SK-N-SH (cell line): ENCODE measurements around the gene BOK. TPM values are rescaled to one million over a fixed set of nuclear protein-coding genes. Genes with fewer than 3 reads are reported as not detected.

Source experiments
- CTCF ChIA-PET: fragments of 300-600, 350-600 bp; formaldehyde crosslinking; extraction: SDS; loops from one replicate; lab custom pipeline; 2021; lab: Yijun Ruan, JAX
- POLR2A ChIA-PET: fragments of 350-600 bp; sonication (Branson Sonifier 250); formaldehyde crosslinking; extraction: SDS; loops from one replicate; lab custom pipeline; 2020; ENCODE audit warnings: antibody characterized with exemption, inconsistent platforms; lab: Yijun Ruan, JAX
- DNase-seq: peaks from one replicate; pipeline ENCODE4 v3.0.0; 2012
- H2AFZ ChIP-seq: fragments of 200-600 bp; sonication (generic); 2 replicates; pipeline ENCODE4 v1.8.1; 2016; ENCODE audit warnings: antibody characterized with exemption, mild to moderate bottlenecking, low read depth
- H3F3A ChIP-seq: fragments of 200-600 bp; sonication (generic); replicated peaks from 2 replicates; pipeline ENCODE3; 2016; ENCODE audit warnings: antibody characterized with exemption, mild to moderate bottlenecking; ENCODE audit not compliant: insufficient read depth
- H3K27ac ChIP-seq, 2 experiments: fragments of 200-500 bp in 1 of 2; fragments of 200-600 bp in 1 of 2; sonication (Bioruptor generic) in 1 of 2; sonication (generic), shearing (Covaris generic) in 1 of 2; 2 replicates each; pipeline versions ENCODE4 v1.5.1 to v1.6.1; 2014 to 2016; ENCODE audit warnings: low read depth in 2 of 2, inconsistent platforms in 1 of 2, low read length in 1 of 2, mild to moderate bottlenecking in 1 of 2, mixed read lengths in 1 of 2
- H3K27me3 ChIP-seq: fragments of 200-600 bp; sonication (generic), shearing (Covaris generic); 2 replicates; pipeline ENCODE4 v1.6.1; 2016; ENCODE audit warnings: mixed run types; ENCODE audit not compliant: insufficient read depth
- H3K36me3 ChIP-seq, 2 experiments: fragments of 200-500 bp in 1 of 2; fragments of 200-600 bp in 1 of 2; sonication (Bioruptor generic) in 1 of 2; sonication (generic) in 1 of 2; replicated peaks in 1 of 2; 2 replicates each; pipeline versions ENCODE3 to v1.5.1; 2014 to 2016; ENCODE audit warnings: low read length in 1 of 2, mild to moderate bottlenecking in 1 of 2; ENCODE audit not compliant: insufficient read depth in 2 of 2, control insufficient read depth in 1 of 2
- H3K4me1 ChIP-seq, 2 experiments: fragments of 200-500 bp in 1 of 2; fragments of 200-600 bp in 1 of 2; sonication (Bioruptor generic) in 1 of 2; sonication (generic), shearing (Covaris generic) in 1 of 2; 2 replicates each; pipeline versions ENCODE4 v1.5.1 to v1.6.1; 2014 to 2016; ENCODE audit warnings: low read depth in 1 of 2, low read length in 1 of 2, mixed run types in 1 of 2; ENCODE audit not compliant: insufficient read depth in 2 of 2, control insufficient read depth in 1 of 2
- H3K4me2 ChIP-seq: fragments of 200-600 bp; sonication (generic), shearing (Covaris generic); 2 replicates; pipeline ENCODE4 v1.6.1; 2017; ENCODE audit warnings: mixed run types
- H3K4me3 ChIP-seq, 2 experiments: fragments of 200-500 bp in 1 of 2; fragments of 200-600 bp in 1 of 2; sonication (Bioruptor generic) in 1 of 2; sonication (generic), shearing (Covaris generic) in 1 of 2; 2 replicates each; pipeline versions ENCODE4 v1.5.1 to v1.8.1; 2014 to 2016; ENCODE audit warnings: low read depth in 2 of 2, inconsistent platforms in 1 of 2, low read length in 1 of 2, mild to moderate bottlenecking in 1 of 2, mixed read lengths in 1 of 2, moderate library complexity in 1 of 2
- H3K79me2 ChIP-seq: fragments of 200-600 bp; sonication (generic); 2 replicates; pipeline ENCODE4 v1.8.1; 2017; ENCODE audit warnings: mild to moderate bottlenecking; ENCODE audit not compliant: insufficient read depth
- H3K9ac ChIP-seq: fragments of 200-600 bp; sonication (generic); 2 replicates; pipeline ENCODE4 v1.6.1; 2017; ENCODE audit warnings: mixed run types
- H3K9me2 ChIP-seq: fragments of 200-600 bp; sonication (generic); 2 replicates; pipeline ENCODE4 v1.6.1; 2017; ENCODE audit warnings: mixed run types
- H3K9me3 ChIP-seq: fragments of 200-600 bp; sonication (generic); 2 replicates; pipeline ENCODE4 v1.6.1; 2017; ENCODE audit warnings: mixed run types, mild to moderate bottlenecking, moderate library complexity
- H4K20me1 ChIP-seq: fragments of 200-600 bp; sonication (generic); 2 replicates; pipeline ENCODE4 v1.6.1; 2017; ENCODE audit warnings: mild to moderate bottlenecking, mixed run types; ENCODE audit not compliant: insufficient read depth
- CTCF ChIP-seq: fragments of 200-600 bp; sonication (generic); IDR thresholded peaks from 2 replicates; pipeline ENCODE4 v1.6.1; 2017; ENCODE audit warnings: antibody characterized with exemption, mild to moderate bottlenecking, moderate library complexity
- ELF1 ChIP-seq: IDR thresholded peaks from 2 replicates; pipeline ENCODE4 v1.4.0; 2012
- EP300 ChIP-seq, 2 experiments: IDR thresholded peaks; 2 replicates each; pipeline versions ENCODE4 v1.4.0 to v1.6.1; 2012; ENCODE audit warnings: borderline replicate concordance in 1 of 2, low read depth in 1 of 2, low read length in 1 of 2
- FOSL2 ChIP-seq: IDR thresholded peaks from 2 replicates; pipeline ENCODE4 v1.4.0; 2012; ENCODE audit warnings: low read depth, mild to moderate bottlenecking, moderate library complexity, borderline replicate concordance
- FOXJ3 ChIP-seq: sonication (generic); formaldehyde crosslinking; IDR thresholded peaks from 2 replicates; pipeline ENCODE4 v1.5.1; 2020; ENCODE audit warnings: mild to moderate bottlenecking, missing genetic modification reagents
- FOXM1 ChIP-seq: IDR thresholded peaks from 2 replicates; pipeline ENCODE4 v1.4.0; 2012; ENCODE audit warnings: low read depth, mild to moderate bottlenecking
- IRF3 ChIP-seq: fragments of 150-350 bp; IDR thresholded peaks from 2 replicates; pipeline ENCODE4 v1.6.1; 2016; ENCODE audit warnings: mild to moderate bottlenecking, low read depth, low read length
- JUND ChIP-seq: IDR thresholded peaks from 2 replicates; pipeline ENCODE4 v1.4.0; 2012
- MEF2A ChIP-seq: IDR thresholded peaks from 2 replicates; pipeline ENCODE4 v1.4.0; 2012; ENCODE audit warnings: low read depth, borderline replicate concordance
- MXI1 ChIP-seq: IDR thresholded peaks from 2 replicates; pipeline ENCODE4 v1.6.1; 2012; ENCODE audit warnings: mild to moderate bottlenecking, low read depth, low read length, improper control_type of control experiment
- POLR2AphosphoS5 ChIP-seq: IDR thresholded peaks from 2 replicates; pipeline ENCODE4 v1.6.1; 2012; ENCODE audit warnings: low read depth, low read length
- RAD21 ChIP-seq: IDR thresholded peaks from 2 replicates; pipeline ENCODE4 v1.6.1; 2012; ENCODE audit warnings: mild to moderate bottlenecking, low read length
- RCOR1 ChIP-seq: fragments of 150-350 bp; IDR thresholded peaks from 2 replicates; pipeline ENCODE4 v1.6.1; 2017; ENCODE audit warnings: antibody characterized with exemption, low read length
- RXRA ChIP-seq: IDR thresholded peaks from 2 replicates; pipeline ENCODE4 v1.4.0; 2012; ENCODE audit warnings: low read depth, mild to moderate bottlenecking, borderline replicate concordance
- SIN3A ChIP-seq: IDR thresholded peaks from 2 replicates; pipeline ENCODE4 v1.6.1; 2012; ENCODE audit warnings: low read depth, mild to moderate bottlenecking, low read length, moderate library complexity, borderline replicate concordance
- TCF12 ChIP-seq: IDR thresholded peaks from 2 replicates; pipeline ENCODE4 v1.4.0; 2012
- TEAD4 ChIP-seq: IDR thresholded peaks from 2 replicates; pipeline ENCODE4 v1.4.0; 2012; ENCODE audit warnings: mild to moderate bottlenecking, borderline replicate concordance; ENCODE audit not compliant: insufficient read depth
- USF2 ChIP-seq: fragments of 150-350 bp; IDR thresholded peaks from 2 replicates; pipeline ENCODE4 v1.6.1; 2017; ENCODE audit warnings: antibody characterized with exemption, low read length, low read depth, borderline replicate concordance
- YY1 ChIP-seq: IDR thresholded peaks from 2 replicates; pipeline ENCODE4 v1.4.0; 2012; ENCODE audit warnings: low read depth, mild to moderate bottlenecking
- WGBS: methylation state at CpG from one replicate; pipeline ENCODE4 v1.1.6; 2017; ENCODE audit warnings: low lambda C conversion rate; 5-methylcytosine and 5-hydroxymethylcytosine counted together
- polyA plus RNA-seq, 3 experiments: library from polyadenylated mRNA; depleted of rRNA; stranded (reverse); fragments of >200 nt; gene quantifications; 2 replicates each; pipeline ENCODE4 v1.2.3, GENCODE V29; 2012
- TF ChIP-seq, protein P1 (sequence below): IDR thresholded peaks from 2 replicates; pipeline ENCODE4 v1.4.0; 2012; ENCODE audit warnings: low read depth, borderline replicate concordance

Gene BOK
- polyA plus RNA-seq, 1 of the 3 experiments (the other 2 are of a cell fraction) = 1.7 TPM

DNA sequence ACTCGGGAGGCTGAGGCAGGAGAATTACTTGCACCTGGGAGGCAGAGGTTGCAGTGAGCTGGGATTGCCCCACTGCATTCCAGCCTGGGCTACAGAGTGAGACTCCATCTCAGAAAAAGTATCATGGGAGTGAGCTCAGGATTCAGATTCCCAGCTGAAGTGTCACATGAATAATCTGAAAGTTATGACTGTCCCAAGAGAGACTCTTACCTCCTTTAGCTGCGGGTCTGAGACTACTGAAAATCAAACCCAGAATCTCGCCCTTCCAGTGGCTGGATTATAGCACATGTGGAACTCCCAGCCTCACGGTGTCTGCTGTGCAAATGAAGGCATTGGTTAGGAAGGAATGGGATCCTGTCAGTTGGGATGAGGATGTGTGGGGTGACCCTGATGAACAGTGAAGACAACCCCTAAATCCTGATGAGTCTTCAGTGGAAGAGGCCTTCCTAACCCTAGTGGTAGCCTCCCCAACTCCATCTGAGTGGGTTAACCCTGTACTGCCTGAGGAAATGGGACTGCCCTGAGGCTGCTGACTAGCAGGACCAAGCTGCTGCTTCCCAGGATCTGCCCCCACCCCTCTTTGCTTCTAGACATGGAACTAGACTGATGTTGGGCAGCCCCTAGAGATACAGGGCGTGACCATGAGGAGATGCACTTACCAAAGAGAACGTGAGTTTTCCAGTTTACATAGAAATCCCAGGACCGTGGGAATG is 16.5 kb downstream of the BOK start:
- peaks cover 0 to under 1% of the 10 kb centered on the region in 2 experiments for H3K36me3 ChIP-seq
- no peak for TF ChIP-seq JUND
- TF ChIP-seq IRF3 = no peak
- TF ChIP-seq EP300 (IDR thresholded peaks at IDR 0.05; ENCODE audit: borderline replicate concordance in 1 of 2, low read depth in 1 of 2, low read length in 1 of 2) = no peak
- TF ChIP-seq, protein P1, sequence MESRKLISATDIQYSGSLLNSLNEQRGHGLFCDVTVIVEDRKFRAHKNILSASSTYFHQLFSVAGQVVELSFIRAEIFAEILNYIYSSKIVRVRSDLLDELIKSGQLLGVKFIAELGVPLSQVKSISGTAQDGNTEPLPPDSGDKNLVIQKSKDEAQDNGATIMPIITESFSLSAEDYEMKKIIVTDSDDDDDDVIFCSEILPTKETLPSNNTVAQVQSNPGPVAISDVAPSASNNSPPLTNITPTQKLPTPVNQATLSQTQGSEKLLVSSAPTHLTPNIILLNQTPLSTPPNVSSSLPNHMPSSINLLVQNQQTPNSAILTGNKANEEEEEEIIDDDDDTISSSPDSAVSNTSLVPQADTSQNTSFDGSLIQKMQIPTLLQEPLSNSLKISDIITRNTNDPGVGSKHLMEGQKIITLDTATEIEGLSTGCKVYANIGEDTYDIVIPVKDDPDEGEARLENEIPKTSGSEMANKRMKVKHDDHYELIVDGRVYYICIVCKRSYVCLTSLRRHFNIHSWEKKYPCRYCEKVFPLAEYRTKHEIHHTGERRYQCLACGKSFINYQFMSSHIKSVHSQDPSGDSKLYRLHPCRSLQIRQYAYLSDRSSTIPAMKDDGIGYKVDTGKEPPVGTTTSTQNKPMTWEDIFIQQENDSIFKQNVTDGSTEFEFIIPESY = no peak
- no peak for TF ChIP-seq FOXM1
- TF ChIP-seq TCF12 = no peak
- no peak for TF ChIP-seq YY1
- no peak for TF ChIP-seq MXI1
- no peak for TF ChIP-seq SIN3A
- no peak for TF ChIP-seq RAD21
- TF ChIP-seq ELF1 = no peak
- TF ChIP-seq TEAD4 = no peak
- no peak for TF ChIP-seq FOSL2
- TF ChIP-seq MEF2A = no peak
- TF ChIP-seq USF2 = no peak
- TF ChIP-seq FOXJ3 (CRISPR knock-in tag) = no peak
- TF ChIP-seq POLR2AphosphoS5 = no peak
- TF ChIP-seq CTCF = no peak
- TF ChIP-seq RCOR1 = no peak
- no peak for TF ChIP-seq RXRA
- H3K27ac ChIP-seq = no peak overlapping the region
- H2AFZ ChIP-seq = no peak overlapping the region
- H3K9ac ChIP-seq = no peak overlapping the region
- H3F3A ChIP-seq = no peaks in the 10 kb centered on the region
- H3K79me2 ChIP-seq = no peaks in the 10 kb centered on the region
- H4K20me1 ChIP-seq = no peaks in the 10 kb centered on the region
- DNase-seq = no peak
- 96% methylated on average over 7 of the region's 7 CpGs for WGBS
- H3K4me1 ChIP-seq = no peaks in the 10 kb centered on the region
- CTCF ChIA-PET = no interaction called here
- no peaks in the 10 kb centered on the region for H3K9me2 ChIP-seq
- no peak overlapping the region for H3K4me3 ChIP-seq
- H3K27me3 ChIP-seq = no peaks in the 10 kb centered on the region
- H3K4me2 ChIP-seq = no peak overlapping the region
- POLR2A ChIA-PET = interaction anchor here (0.7 kb wide), 1 partner anchor 20 kb away, joined by 3 read pairs; no protein-coding TSS in a partner anchor
- H3K9me3 ChIP-seq = no peaks in the 10 kb centered on the region
